HG03095 (cell line): ENCODE results near the gene NANP.
"Not testable (repeated sequence)": the region's sequence is repeated elsewhere in the genome, so short reads cannot be mapped to it uniquely, and the experiment has no call there.

ENCODE experiments used
- ATAC-seq: cut with Tn5 transposase; IDR thresholded peaks from one replicate; pipeline ENCODE4 v1.9.1; 2021; ENCODE audit warnings: moderate library complexity; ENCODE audit not compliant: unreplicated experiment

NANP gene

GRCh38 chr20:25623736-25624499 is at the start of gene NANP:
Gene NANP (minus strand): TSS chr20:25624014. CDS start chr20:25623948, 66 bp downstream.
- peak; percentile 84 for ATAC-seq

- no peak for ATAC-seq
Observed at GRCh38 chr20:25672659-25673235, 48.9 kb upstream of the NANP start.

GRCh38 chr20:25669826-25670422 is 46.1 kb upstream of the NANP start:
- ATAC-seq: no peak

- ATAC-seq: no peak
Observed at GRCh38 chr20:25668446-25668845, 44.6 kb upstream of the NANP start.

GRCh38 chr20:25659999-25660398 is 36.2 kb upstream of the NANP start:
- no peak for ATAC-seq

- no peak for ATAC-seq
Observed at GRCh38 chr20:25654487-25654886, 30.7 kb upstream of the NANP start.

GRCh38 chr20:25652866-25653265 is 29.1 kb upstream of the NANP start:
- ATAC-seq: not testable (repeated sequence)

GRCh38 chr20:25644814-25645213 is 21.0 kb upstream of the NANP start:
- ATAC-seq: no peak

GRCh38 chr20:25643716-25644115 is 19.9 kb upstream of the NANP start:
- no peak for ATAC-seq

- ATAC-seq: no peak
Observed at GRCh38 chr20:25637247-25637646, 13.4 kb upstream of the NANP start.

- ATAC-seq: no peak
Observed at GRCh38 chr20:25632940-25633790, 9.4 kb upstream of the NANP start.

- not testable (repeated sequence) for ATAC-seq
Observed at GRCh38 chr20:25630615-25631014, 6.8 kb upstream of the NANP start.

- no peak for ATAC-seq
Observed at GRCh38 chr20:25629816-25630499, 6.1 kb upstream of the NANP start.

GRCh38 chr20:25626779-25627178 is 3.0 kb upstream of the NANP start:
- ATAC-seq: no peak

GRCh38 chr20:25624500-25624939 is 706 bp upstream of the NANP start:
- ATAC-seq: no peak

- peak; percentile 18 for ATAC-seq
Observed at GRCh38 chr20:25623225-25623735, 534 bp downstream of the NANP start.

GRCh38 chr20:25622450-25623224 is 1.2 kb downstream of the NANP start:
- ATAC-seq: no peak

GRCh38 chr20:25622049-25622448 is 1.8 kb downstream of the NANP start:
- no peak for ATAC-seq

- ATAC-seq: no peak
Observed at GRCh38 chr20:25619514-25619913, 4.3 kb downstream of the NANP start.

GRCh38 chr20:25608774-25609173 is 15.0 kb downstream of the NANP start:
- no peak for ATAC-seq
